A549 (cell line): Measurements from ENCODE around the gene TLR5. TPM values are rescaled to one million over a fixed set of nuclear protein-coding genes. Genes with fewer than 3 reads are reported as not detected.

ENCODE experiments used
- ATAC-seq, 2 experiments: fragments of 200-7000 bp in 1 of 2; fragments of >200 bp in 1 of 2; cut with Nextera tagmentation in 1 of 2; cut with Tn5 transposase in 1 of 2; 3 replicates each; pipeline versions ENCODE4 v1.8.0 to v1.9.1; 2018 to 2020; ENCODE audit warnings: mild to moderate bottlenecking in 1 of 2, moderate library complexity in 1 of 2
- CTCF ChIA-PET: fragments of 300-600 bp; sonication (Branson Sonifier 250); formaldehyde crosslinking; extraction: SDS; loops from one replicate; lab custom pipeline; 2021; ENCODE audit warnings: antibody characterized with exemption, inconsistent platforms; lab: Yijun Ruan, JAX
- POLR2A ChIA-PET: fragments of 350-600 bp; formaldehyde crosslinking; extraction: SDS; loops from one replicate; lab custom pipeline; 2021; ENCODE audit warnings: antibody characterized with exemption, inconsistent platforms; lab: Yijun Ruan, JAX
- DNase-seq, 2 experiments: peaks; one replicate each; pipeline versions ENCODE4 v3.0.0 to v3.0.0-alpha.2; 2011 to 2016; ENCODE audit warnings: low read depth in 1 of 2, low spot score in 1 of 2
- FAIRE-seq: peaks from 2 replicates; lab custom pipeline; 2011; peaks lifted over from hg19 to GRCh38; lab: Jason Lieb, UNC
- H3K27ac ChIP-seq, 2 experiments: fragments of >200 bp; sonication (Bioruptor Twin); formaldehyde crosslinking; 3 replicates each; pipeline ENCODE4 v1.5.1; 2016 to 2017
- H3K4me1 ChIP-seq: fragments of >200 bp; sonication (Bioruptor Twin); formaldehyde crosslinking; 3 replicates; pipeline ENCODE4 v1.6.1; 2016
- H3K4me2 ChIP-seq: fragments of >200 bp; sonication (Bioruptor Twin); formaldehyde crosslinking; 3 replicates; pipeline ENCODE4 v1.6.1; 2016
- H3K4me3 ChIP-seq: fragments of >200 bp; sonication (Bioruptor Twin); formaldehyde crosslinking; 3 replicates; pipeline ENCODE4 v1.5.1; 2016
- H3K9me3 ChIP-seq: fragments of >200 bp; sonication (Bioruptor Twin); formaldehyde crosslinking; 3 replicates; pipeline ENCODE4 v1.6.1; 2016
- CTCF ChIP-seq: fragments of >200 bp; sonication (Bioruptor Twin); formaldehyde crosslinking; IDR thresholded peaks from 3 replicates; pipeline ENCODE4 v1.5.1; 2016
- E2F6 ChIP-seq: IDR thresholded peaks from 2 replicates; pipeline ENCODE4 v1.6.1; 2012; ENCODE audit warnings: low read depth, borderline replicate concordance
- EHF ChIP-seq: fragments of 250-450 bp; sonication (Bioruptor Pico); IDR thresholded peaks from 2 replicates; pipeline ENCODE4 v1.5.0; 2020; ENCODE audit warnings: mild to moderate bottlenecking
- ELK1 ChIP-seq: fragments of 150-350 bp; IDR thresholded peaks from 2 replicates; pipeline ENCODE4 v1.6.1; 2014; ENCODE audit warnings: low read depth, mild to moderate bottlenecking, low read length
- FOXS1 ChIP-seq: fragments of 250-450 bp; sonication (Bioruptor Pico); IDR thresholded peaks from 2 replicates; pipeline ENCODE4 v1.5.0; 2020; ENCODE audit warnings: mild to moderate bottlenecking, moderate library complexity
- GATA3 ChIP-seq: IDR thresholded peaks from 2 replicates; pipeline ENCODE4 v1.6.1; 2012; ENCODE audit warnings: borderline replicate concordance
- HDAC2 ChIP-seq: fragments of 200-600 bp; sonication (generic); IDR thresholded peaks from 2 replicates; pipeline ENCODE4 v1.6.1; 2016
- HOXB5 ChIP-seq: fragments of 250-450 bp; sonication (Bioruptor Pico); IDR thresholded peaks from 2 replicates; pipeline ENCODE4 v1.5.0; 2020; ENCODE audit warnings: mild to moderate bottlenecking, moderate library complexity
- KDM5A ChIP-seq: fragments of 200-600 bp; sonication (generic); IDR thresholded peaks from 2 replicates; pipeline ENCODE4 v1.6.1; 2016; ENCODE audit warnings: antibody characterized with exemption, mild to moderate bottlenecking
- MAFK ChIP-seq: fragments of 450-650 bp; IDR thresholded peaks from 2 replicates; pipeline ENCODE4 v1.6.1; 2014; ENCODE audit not compliant: partially characterized antibody
- MYC ChIP-seq: IDR thresholded peaks from 2 replicates; pipeline ENCODE4 v1.6.1; 2012; ENCODE audit warnings: mild to moderate bottlenecking, inconsistent platforms, low read length, improper control_type of control experiment, borderline replicate concordance
- NPAS2 ChIP-seq: fragments of 250-450 bp; sonication (Bioruptor Pico); IDR thresholded peaks from 2 replicates; pipeline ENCODE4 v1.8.0; 2022; ENCODE audit warnings: mild to moderate bottlenecking, moderate library complexity, borderline replicate concordance
- PBX3 ChIP-seq: IDR thresholded peaks from 2 replicates; pipeline ENCODE4 v1.6.1; 2012
- PHF8 ChIP-seq: fragments of 200-600 bp; sonication (generic); IDR thresholded peaks from 2 replicates; pipeline ENCODE4 v1.6.1; 2016; ENCODE audit warnings: low read depth, mild to moderate bottlenecking, antibody characterized with exemption, moderate library complexity, borderline replicate concordance
- POLR2A ChIP-seq: IDR thresholded peaks from 2 replicates; pipeline ENCODE4 v1.6.1; 2012; ENCODE audit warnings: mild to moderate bottlenecking, low read length
- RARB ChIP-seq: fragments of 250-450 bp; sonication (Bioruptor Pico); IDR thresholded peaks from 2 replicates; pipeline ENCODE4 v1.8.0; 2021; ENCODE audit warnings: mild to moderate bottlenecking, moderate library complexity
- RCOR1 ChIP-seq: fragments of 150-350 bp; IDR thresholded peaks from 2 replicates; pipeline ENCODE4 v1.6.1; 2014; ENCODE audit warnings: antibody characterized with exemption, low read length, low read depth
- REST ChIP-seq: fragments of 200-600 bp; sonication (generic); IDR thresholded peaks from 2 replicates; pipeline ENCODE4 v1.6.1; 2016; ENCODE audit warnings: antibody characterized with exemption, mild to moderate bottlenecking, moderate library complexity
- RNF2 ChIP-seq: fragments of 200-600 bp; sonication (generic); IDR thresholded peaks from 2 replicates; pipeline ENCODE4 v1.6.1; 2016; ENCODE audit warnings: low read depth, mild to moderate bottlenecking, antibody characterized with exemption, moderate library complexity, borderline replicate concordance
- SMC3 ChIP-seq: fragments of >200 bp; sonication (Bioruptor Twin); formaldehyde crosslinking; IDR thresholded peaks from 3 replicates; pipeline ENCODE4 v1.6.1; 2018; ENCODE audit warnings: inconsistent platforms
- SREBF2 ChIP-seq: fragments of 450-650 bp; IDR thresholded peaks from 2 replicates; pipeline ENCODE4 v1.6.1; 2014; ENCODE audit warnings: mild to moderate bottlenecking, moderate library complexity
- TP53 ChIP-seq: fragments of 250-450 bp; sonication (Bioruptor Pico); IDR thresholded peaks from 2 replicates; pipeline ENCODE4 v1.5.0; 2021; ENCODE audit warnings: mild to moderate bottlenecking, moderate library complexity
- ZC3H11A ChIP-seq: fragments of 450-650 bp; IDR thresholded peaks from 2 replicates; pipeline ENCODE4 v1.6.1; 2014; ENCODE audit warnings: antibody characterized with exemption, mild to moderate bottlenecking
- ZFP36 ChIP-seq: fragments of 450-650 bp; IDR thresholded peaks from 2 replicates; pipeline ENCODE4 v1.6.1; 2014; ENCODE audit warnings: borderline replicate concordance; ENCODE audit not compliant: partially characterized antibody
- ZNF302 ChIP-seq: fragments of 250-450 bp; sonication (Bioruptor Pico); IDR thresholded peaks from 2 replicates; pipeline ENCODE4 v1.9.0; 2021; ENCODE audit warnings: inconsistent platforms, mild to moderate bottlenecking, moderate library complexity
- WGBS: methylation state at CpG from one replicate; pipeline ENCODE4 v1.1.6; 2017; ENCODE audit errors: missing lambda C conversion rate; 5-methylcytosine and 5-hydroxymethylcytosine counted together
- polyA plus RNA-seq, 4 experiments: library from polyadenylated mRNA; depleted of rRNA in 3 of 4; stranded (reverse); fragments of >200 nt; fragmentation: RNase III in 1 of 4; extraction: RNeasy Plus Mini Kit Qiagen cat#74134 plus additional on column Dnase treatment in 1 of 4; gene quantifications; 2 replicates in 3 of 4; 3 replicates in 1 of 4; pipeline ENCODE4 v1.2.3, GENCODE V29; 2011 to 2017
- TF ChIP-seq, protein P1 (sequence below): IDR thresholded peaks from 2 replicates; pipeline ENCODE4 v1.6.1; 2012
- TF ChIP-seq, protein P2 (sequence below): fragments of 450-650 bp; IDR thresholded peaks from 2 replicates; pipeline ENCODE4 v1.6.1; 2014; ENCODE audit warnings: antibody characterized with exemption

The TLR5 gene
- polyA plus RNA-seq, 2 of the 4 experiments (the other 2 are of a cell fraction): 0.22 to 1.3 TPM

DNA sequence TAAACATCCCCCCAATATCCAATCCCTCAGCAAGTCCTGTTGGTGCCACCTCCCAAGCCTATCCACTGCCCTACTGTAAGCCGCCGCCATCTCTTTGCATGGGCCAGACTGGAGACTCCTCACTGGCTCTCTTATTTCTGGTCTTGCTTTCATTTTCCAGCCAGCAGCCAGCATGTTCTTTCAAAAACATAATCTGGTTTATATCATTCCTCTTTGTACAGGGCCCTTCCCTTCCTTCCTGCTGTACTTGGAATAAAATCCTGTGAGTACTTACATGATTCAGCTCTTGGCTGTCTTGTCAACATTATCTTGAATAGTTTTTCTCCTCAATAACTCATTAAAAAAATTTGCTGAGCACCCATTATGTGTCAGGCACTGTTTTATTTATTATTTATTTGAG is 28.2 kb downstream of the TLR5 start:
- no peak for TF ChIP-seq ZNF302 (CRISPR knock-in tag)
- TF ChIP-seq, protein P1, sequence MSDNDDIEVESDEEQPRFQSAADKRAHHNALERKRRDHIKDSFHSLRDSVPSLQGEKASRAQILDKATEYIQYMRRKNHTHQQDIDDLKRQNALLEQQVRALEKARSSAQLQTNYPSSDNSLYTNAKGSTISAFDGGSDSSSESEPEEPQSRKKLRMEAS: no peak
- TF ChIP-seq PHF8: no peak
- TF ChIP-seq ELK1: no peak
- TF ChIP-seq, protein P2, sequence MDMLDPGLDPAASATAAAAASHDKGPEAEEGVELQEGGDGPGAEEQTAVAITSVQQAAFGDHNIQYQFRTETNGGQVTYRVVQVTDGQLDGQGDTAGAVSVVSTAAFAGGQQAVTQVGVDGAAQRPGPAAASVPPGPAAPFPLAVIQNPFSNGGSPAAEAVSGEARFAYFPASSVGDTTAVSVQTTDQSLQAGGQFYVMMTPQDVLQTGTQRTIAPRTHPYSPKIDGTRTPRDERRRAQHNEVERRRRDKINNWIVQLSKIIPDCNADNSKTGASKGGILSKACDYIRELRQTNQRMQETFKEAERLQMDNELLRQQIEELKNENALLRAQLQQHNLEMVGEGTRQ: no peak
- TF ChIP-seq CTCF: no peak
- TF ChIP-seq REST: no peak
- no peak for TF ChIP-seq SREBF2
- no peak for TF ChIP-seq PBX3
- TF ChIP-seq GATA3: no peak
- no peak for TF ChIP-seq HOXB5 (CRISPR knock-in tag)
- no peak for TF ChIP-seq RARB (CRISPR knock-in tag)
- TF ChIP-seq MAFK: no peak
- 85% methylated on average over 2 of the region's 2 CpGs for WGBS
- H3K4me2 ChIP-seq: no peak overlapping the region
- no peak for ATAC-seq
- H3K27ac ChIP-seq: no peak overlapping the region
- FAIRE-seq: no peak
- H3K4me1 ChIP-seq: no peaks in the 10 kb centered on the region
- ChIA-PET CTCF (interaction anchor here (0.8 to 5.2 kb wide), 8 partner anchors 8 to 650 kb away, joined by 3 to 44 read pairs (median 4); no protein-coding TSS in a partner anchor), POLR2A (no interaction called here)
- H3K9me3 ChIP-seq: no peaks in the 10 kb centered on the region
- H3K4me3 ChIP-seq: no peak overlapping the region
- no peak for DNase-seq

- no peak for FAIRE-seq
- WGBS: 24% methylated on average over 3 of the region's 3 CpGs
These were observed 32.1 kb downstream of the TLR5 start for GRCh38 chr1:223110952-223111351.

More at GRCh38 chr1:223110952-223111351, 32.1 kb downstream of the TLR5 start:
- POLR2A ChIA-PET: no interaction called here
- Histone ChIP-seq H3K4me3 (no peak overlapping the region), H3K4me1 (no peaks in the 10 kb centered on the region), H3K27ac (no peak overlapping the region; a peak in 1 of 6 replicates)
- no peak for DNase-seq
- no peak for ATAC-seq
- no peak for TF ChIP-seq HDAC2
- no peak for TF ChIP-seq TP53 (CRISPR knock-in tag)
- no peak for TF ChIP-seq RNF2
- TF ChIP-seq NPAS2 (CRISPR knock-in tag): no peak
- no peak for TF ChIP-seq MYC
- TF ChIP-seq ZNF302 (CRISPR knock-in tag): no peak
- TF ChIP-seq, protein P1: no peak
- no peak for TF ChIP-seq SMC3
- TF ChIP-seq FOXS1 (CRISPR knock-in tag): no peak
- TF ChIP-seq ZC3H11A: no peak
- no peak for TF ChIP-seq ZFP36
- no peak for TF ChIP-seq E2F6
- TF ChIP-seq HOXB5 (CRISPR knock-in tag): no peak
- TF ChIP-seq POLR2A: no peak
- TF ChIP-seq PHF8: no peak
- no peak for TF ChIP-seq KDM5A
- no peak for TF ChIP-seq EHF (CRISPR knock-in tag)
- no peak for TF ChIP-seq RCOR1
- TF ChIP-seq, all 56 proteins: peak for 0
- no peaks in the 10 kb centered on the region for H3K9me3 ChIP-seq
- CTCF ChIA-PET: interaction anchor here (1.7 to 5.2 kb wide), 2 partner anchors 10 to 12 kb away, joined by 5 to 44 read pairs; no protein-coding TSS in a partner anchor
- no peak overlapping the region for H3K4me2 ChIP-seq
